Right renal cortex interstitium (tissue), 3 donors: ENCODE data around the gene TRIM44. TPM values are rescaled to one million over a fixed set of nuclear protein-coding genes. Genes with fewer than 3 reads are reported as not detected.
A peak's percentile ranks its signal among the peaks of the same experiment; 100 is the strongest.
"Not testable (repeated sequence)": the region's sequence is repeated elsewhere in the genome, so short reads cannot be mapped to it uniquely, and the experiment has no call there.

ENCODE experiments used
- DNase-seq, 3 donors: peaks; one replicate each; pipeline ENCODE4 v3.0.0-alpha.2; 2013; ENCODE audit warnings: low read depth in 3 of 3, low spot score in 2 of 3
- polyA plus RNA-seq, 3 donors: library from polyadenylated mRNA; unstranded; fragments of 120-200 nt; gene quantifications; one replicate each; pipeline ENCODE4 v1.2.1, GENCODE V29; 2013; ENCODE audit not compliant: insufficient read length in 3 of 3

Gene TRIM44
- polyA plus RNA-seq, 3 donors: 98.6 to 107 (median 105) TPM

- DNase-seq: no peak
Observed at GRCh38 chr11:35810045-35810645, 147.6 kb downstream of the TRIM44 start.

GRCh38 chr11:35811783-35812182 lies 149.2 kb downstream of the TRIM44 start:
- DNase-seq: no peak

GRCh38 chr11:35812828-35813227 lies 150.3 kb downstream of the TRIM44 start:
- DNase-seq: peak in 1 of 3 donors; percentile 45

GRCh38 chr11:35814081-35814695 lies 151.6 kb downstream of the TRIM44 start:
- DNase-seq: no peak

- DNase-seq: no peak
Observed at GRCh38 chr11:35814720-35815305, 152.2 kb downstream of the TRIM44 start.

GRCh38 chr11:35815556-35816315 lies 153.2 kb downstream of the TRIM44 start:
- DNase-seq: peak in 1 of 3 donors; percentile 37

GRCh38 chr11:35820614-35821013 lies 158.0 kb downstream of the TRIM44 start:
- no peak for DNase-seq

GRCh38 chr11:35822815-35823495 lies 160.4 kb downstream of the TRIM44 start:
- no peak for DNase-seq

GRCh38 chr11:35823742-35824298 lies 161.2 kb downstream of the TRIM44 start:
- DNase-seq: no peak

- no peak for DNase-seq
Observed at GRCh38 chr11:35825386-35825785, 162.8 kb downstream of the TRIM44 start.

- DNase-seq: no peak
Observed at GRCh38 chr11:35826006-35826405, 163.4 kb downstream of the TRIM44 start.

GRCh38 chr11:35826949-35827348 lies 164.4 kb downstream of the TRIM44 start:
- DNase-seq: no peak

GRCh38 chr11:35836205-35836604 lies 173.6 kb downstream of the TRIM44 start:
- no peak for DNase-seq

- DNase-seq: no peak
Observed at GRCh38 chr11:35838071-35838470, 175.5 kb downstream of the TRIM44 start.

- not testable (repeated sequence) for DNase-seq
Observed at GRCh38 chr11:35838697-35839367, 176.3 kb downstream of the TRIM44 start.

- DNase-seq: no peak
Observed at GRCh38 chr11:35839368-35840161, 177.0 kb downstream of the TRIM44 start.

GRCh38 chr11:35841733-35842132 lies 179.2 kb downstream of the TRIM44 start:
- DNase-seq: no peak

- no peak for DNase-seq
Observed at GRCh38 chr11:35842958-35843357, 180.4 kb downstream of the TRIM44 start.

GRCh38 chr11:35844579-35844978 lies 182.0 kb downstream of the TRIM44 start:
- no peak for DNase-seq
